ENCODE data around the gene LAMA2.

DNA sequence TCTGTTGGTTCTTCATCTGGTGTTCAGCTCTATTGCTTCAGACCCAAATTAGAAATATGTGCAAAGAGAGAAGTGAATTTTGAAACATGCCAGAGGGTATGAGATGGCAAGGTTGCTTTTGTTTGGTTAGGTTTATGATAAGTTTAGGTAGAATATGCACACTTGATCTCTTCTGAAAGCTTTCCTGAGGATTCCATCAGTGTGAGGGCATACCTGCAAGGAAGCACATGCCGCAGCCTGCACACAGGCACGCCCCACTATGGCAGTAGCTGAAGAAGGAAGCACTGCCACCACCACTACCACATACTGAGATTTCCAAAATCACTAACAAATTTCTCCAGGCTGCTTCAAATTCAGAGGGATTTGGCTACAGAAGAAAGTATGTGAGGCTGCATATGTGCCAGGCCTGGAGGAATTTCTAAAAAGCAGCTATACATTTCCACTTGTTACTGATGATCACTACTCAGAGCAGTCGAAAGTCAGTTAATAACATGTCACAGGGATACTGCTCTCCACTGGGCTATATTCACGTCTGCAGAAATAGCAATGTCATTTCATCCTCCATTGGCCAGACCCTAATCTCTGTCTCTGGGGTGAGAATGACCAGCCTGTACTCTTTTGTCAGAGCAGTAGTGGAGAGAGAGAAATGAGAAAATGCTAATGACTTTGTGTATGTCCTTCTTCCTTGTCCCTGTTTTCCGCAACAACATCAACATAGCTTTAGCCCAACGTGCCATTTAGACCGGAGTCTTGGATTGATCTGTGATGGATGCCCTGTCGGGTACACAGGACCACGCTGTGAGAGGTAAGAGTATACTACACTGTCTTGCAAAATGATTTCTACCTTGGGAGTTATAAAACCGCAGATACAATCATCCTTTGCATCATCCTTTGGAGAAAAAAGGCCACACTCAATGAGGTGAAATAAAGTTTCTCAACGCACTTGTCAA lies 396.7 kb downstream of the LAMA2 start:
- TF ChIP-seq, protein P1, sequence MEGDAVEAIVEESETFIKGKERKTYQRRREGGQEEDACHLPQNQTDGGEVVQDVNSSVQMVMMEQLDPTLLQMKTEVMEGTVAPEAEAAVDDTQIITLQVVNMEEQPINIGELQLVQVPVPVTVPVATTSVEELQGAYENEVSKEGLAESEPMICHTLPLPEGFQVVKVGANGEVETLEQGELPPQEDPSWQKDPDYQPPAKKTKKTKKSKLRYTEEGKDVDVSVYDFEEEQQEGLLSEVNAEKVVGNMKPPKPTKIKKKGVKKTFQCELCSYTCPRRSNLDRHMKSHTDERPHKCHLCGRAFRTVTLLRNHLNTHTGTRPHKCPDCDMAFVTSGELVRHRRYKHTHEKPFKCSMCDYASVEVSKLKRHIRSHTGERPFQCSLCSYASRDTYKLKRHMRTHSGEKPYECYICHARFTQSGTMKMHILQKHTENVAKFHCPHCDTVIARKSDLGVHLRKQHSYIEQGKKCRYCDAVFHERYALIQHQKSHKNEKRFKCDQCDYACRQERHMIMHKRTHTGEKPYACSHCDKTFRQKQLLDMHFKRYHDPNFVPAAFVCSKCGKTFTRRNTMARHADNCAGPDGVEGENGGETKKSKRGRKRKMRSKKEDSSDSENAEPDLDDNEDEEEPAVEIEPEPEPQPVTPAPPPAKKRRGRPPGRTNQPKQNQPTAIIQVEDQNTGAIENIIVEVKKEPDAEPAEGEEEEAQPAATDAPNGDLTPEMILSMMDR (IDR thresholded peaks at IDR 0.05; ENCODE audit: low read depth, low read length) = no peak
- no peak for TF ChIP-seq EZH2phosphoT487 (IDR thresholded peaks at IDR 0.05; ENCODE audit: low read depth)
